Breast epithelium (tissue), 4 donors: ENCODE data around the gene DTNB. TPM values are rescaled to one million over a fixed set of nuclear protein-coding genes. Genes with fewer than 3 reads are reported as not detected.

Experiments used
- DNase-seq, 2 donors: peaks; one replicate each; pipeline ENCODE4 v3.0.0-alpha.2; 2019; ENCODE audit warnings: low spot score in 2 of 2
- H3K27ac ChIP-seq, 2 donors: fragments of 200-600 bp; sonication (generic) in 1 of 2; one replicate each; pipeline ENCODE4 v1.5.1; 2016 to 2019; ENCODE audit warnings: mild to moderate bottlenecking in 1 of 2
- H3K27me3 ChIP-seq, 2 donors: fragments of 200-600 bp; sonication (generic) in 1 of 2; one replicate each; pipeline versions ENCODE4 v1.5.1 to v1.6.0; 2017 to 2019; ENCODE audit warnings: control low read depth in 1 of 2, mild to moderate bottlenecking in 1 of 2
- H3K36me3 ChIP-seq: fragments of 200-600 bp; one replicate; pipeline ENCODE4 v1.5.1; 2019
- H3K4me1 ChIP-seq, 2 donors: fragments of 200-600 bp; sonication (generic); one replicate each; pipeline ENCODE4 v1.5.1; 2016 to 2019; ENCODE audit warnings: control low read depth in 1 of 2
- H3K4me3 ChIP-seq, 3 donors: fragments of 200-600 bp; sonication (generic); 1 replicate in 2 of 3; 2 replicates in 1 of 3; pipeline ENCODE4 v1.5.1; 2016 to 2019; ENCODE audit warnings: mild to moderate bottlenecking in 3 of 3, moderate library complexity in 2 of 3
- H3K9me3 ChIP-seq, 2 donors: fragments of 200-600 bp; sonication (generic) in 1 of 2; one replicate each; pipeline ENCODE4 v1.5.1; 2016 to 2019; ENCODE audit warnings: control low read depth in 1 of 2
- POLR2A ChIP-seq: fragments of 450-650 bp; IDR thresholded peaks from one replicate; pipeline ENCODE4 v1.6.1; 2016; ENCODE audit warnings: antibody characterized with exemption, mild to moderate bottlenecking, moderate library complexity
- POLR2AphosphoS5 ChIP-seq, 3 donors: sonication (generic); formaldehyde crosslinking; IDR thresholded peaks; one replicate each; pipeline ENCODE4 v1.6.1; 2017; ENCODE audit warnings: antibody characterized with exemption in 3 of 3
- intact Hi-C: fragments of 100-400 bp; cut with DNase I; formaldehyde crosslinking; loops from one replicate; pipeline ENCODE4 v1.15.1; 2023; ENCODE audit warnings: low total_unique reads
- total RNA-seq, 3 donors: library from RNA; depleted of rRNA; stranded (reverse); fragments of >200 nt; gene quantifications; one replicate each; pipeline ENCODE4 v1.1.0, GENCODE V29; 2016
- TF ChIP-seq, protein P1 (sequence below), 3 donors: fragments of 450-650 bp; IDR thresholded peaks; one replicate each; pipeline ENCODE4 v1.5.1; 2016 to 2017; ENCODE audit warnings: antibody characterized with exemption in 3 of 3, mild to moderate bottlenecking in 3 of 3, moderate library complexity in 3 of 3

Gene DTNB
- total RNA-seq, 3 donors from 2014 or later: 7.8 to 63.4 (median 44.9) TPM

DNA sequence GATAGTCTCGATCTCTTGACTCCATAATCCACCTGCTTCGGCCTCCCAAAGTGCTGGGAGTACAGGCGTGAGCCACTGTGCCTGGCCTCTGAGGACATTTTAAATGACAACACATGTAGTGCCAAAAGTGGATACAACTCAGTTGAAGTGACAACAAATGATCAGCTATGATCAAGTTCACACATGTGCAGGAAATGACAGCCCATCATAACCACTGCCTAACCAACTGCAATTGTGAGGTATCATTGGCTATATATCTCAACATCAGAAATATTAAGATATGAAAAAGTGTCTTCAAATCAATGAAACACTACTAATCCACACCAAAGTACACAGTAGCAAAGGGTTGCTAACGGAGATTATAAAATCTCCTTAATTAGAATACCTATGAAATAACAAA is 84.8 kb downstream of the DTNB start:
- TF ChIP-seq, protein P1, sequence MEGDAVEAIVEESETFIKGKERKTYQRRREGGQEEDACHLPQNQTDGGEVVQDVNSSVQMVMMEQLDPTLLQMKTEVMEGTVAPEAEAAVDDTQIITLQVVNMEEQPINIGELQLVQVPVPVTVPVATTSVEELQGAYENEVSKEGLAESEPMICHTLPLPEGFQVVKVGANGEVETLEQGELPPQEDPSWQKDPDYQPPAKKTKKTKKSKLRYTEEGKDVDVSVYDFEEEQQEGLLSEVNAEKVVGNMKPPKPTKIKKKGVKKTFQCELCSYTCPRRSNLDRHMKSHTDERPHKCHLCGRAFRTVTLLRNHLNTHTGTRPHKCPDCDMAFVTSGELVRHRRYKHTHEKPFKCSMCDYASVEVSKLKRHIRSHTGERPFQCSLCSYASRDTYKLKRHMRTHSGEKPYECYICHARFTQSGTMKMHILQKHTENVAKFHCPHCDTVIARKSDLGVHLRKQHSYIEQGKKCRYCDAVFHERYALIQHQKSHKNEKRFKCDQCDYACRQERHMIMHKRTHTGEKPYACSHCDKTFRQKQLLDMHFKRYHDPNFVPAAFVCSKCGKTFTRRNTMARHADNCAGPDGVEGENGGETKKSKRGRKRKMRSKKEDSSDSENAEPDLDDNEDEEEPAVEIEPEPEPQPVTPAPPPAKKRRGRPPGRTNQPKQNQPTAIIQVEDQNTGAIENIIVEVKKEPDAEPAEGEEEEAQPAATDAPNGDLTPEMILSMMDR (IDR thresholded peaks at IDR 0.05): no peak
- TF ChIP-seq POLR2A (no peak), POLR2AphosphoS5 (IDR thresholded peaks at IDR 0.05) (no peak)
- intact Hi-C loops: no loop called here

DNA sequence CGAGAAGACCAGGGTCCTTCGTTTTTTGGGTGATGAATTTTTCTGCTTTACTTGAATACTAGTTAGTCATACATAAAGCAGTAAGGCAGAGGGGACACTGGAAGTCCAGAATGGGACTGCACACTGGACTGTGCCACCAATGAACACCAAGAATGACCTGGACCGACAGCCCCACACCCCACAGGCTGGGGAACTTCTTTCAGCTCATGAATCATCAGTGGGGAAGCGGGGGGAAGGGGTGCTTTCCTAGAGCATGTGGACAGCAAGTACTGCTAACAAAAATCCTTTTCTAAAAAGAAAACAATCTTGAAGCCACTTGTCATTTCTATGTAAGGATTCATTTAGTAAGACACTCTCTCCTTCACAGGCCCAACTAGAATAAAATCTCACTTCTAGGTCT is 86.0 kb downstream of the DTNB start:
- no peaks in the 10 kb centered on the region for H3K36me3 ChIP-seq
- no peak overlapping the region for H3K27ac ChIP-seq
- no peaks in the 10 kb centered on the region for H3K4me1 ChIP-seq
- TF ChIP-seq POLR2AphosphoS5 (IDR thresholded peaks at IDR 0.05) (no peak), POLR2A (no peak)
- TF ChIP-seq, protein P1 (IDR thresholded peaks at IDR 0.05): no peak
- intact Hi-C loops: no loop called here
- no peak for DNase-seq
- H3K9me3 ChIP-seq: no peaks in the 10 kb centered on the region
- no peaks in the 10 kb centered on the region for H3K27me3 ChIP-seq
- no peak overlapping the region for H3K4me3 ChIP-seq

More for the DNA sequence above, 84.8 kb downstream of the DTNB start:
- DNase-seq: no peak
- no peaks in the 10 kb centered on the region for H3K4me1 ChIP-seq
- H3K27me3 ChIP-seq: no peaks in the 10 kb centered on the region
- H3K36me3 ChIP-seq: no peaks in the 10 kb centered on the region
- H3K9me3 ChIP-seq: no peaks in the 10 kb centered on the region
- no peak overlapping the region for H3K4me3 ChIP-seq
- no peak overlapping the region for H3K27ac ChIP-seq

DNA sequence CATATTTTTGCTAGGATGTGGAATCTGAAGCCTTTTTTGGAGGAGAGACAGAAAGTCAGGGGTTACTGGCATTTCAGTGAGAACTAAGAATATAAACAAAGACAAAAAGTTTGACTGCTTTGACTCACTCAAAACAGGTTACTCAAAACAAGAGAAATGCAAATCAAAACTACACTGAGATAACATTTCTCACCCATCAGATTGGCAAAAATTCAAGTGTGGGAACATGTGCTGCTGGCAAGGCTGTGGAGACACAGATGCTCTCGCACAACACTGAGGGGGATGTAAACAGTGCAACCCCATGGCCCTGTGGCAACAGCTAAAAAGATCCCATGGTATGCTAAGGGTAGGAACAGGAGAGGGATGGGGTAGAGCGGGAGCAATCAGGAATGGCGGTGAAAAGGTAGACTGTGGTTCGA is 86.6 kb downstream of the DTNB start:
- H3K9me3 ChIP-seq: no peaks in the 10 kb centered on the region
- intact Hi-C loops: no loop called here
- H3K4me3 ChIP-seq: no peak overlapping the region
- no peak for DNase-seq
- TF ChIP-seq POLR2A: no peak
- no peak for TF ChIP-seq POLR2AphosphoS5 (IDR thresholded peaks at IDR 0.05)
- H3K27ac ChIP-seq: no peak overlapping the region
- H3K36me3 ChIP-seq: no peaks in the 10 kb centered on the region
- no peaks in the 10 kb centered on the region for H3K4me1 ChIP-seq
- H3K27me3 ChIP-seq: no peaks in the 10 kb centered on the region

DNA sequence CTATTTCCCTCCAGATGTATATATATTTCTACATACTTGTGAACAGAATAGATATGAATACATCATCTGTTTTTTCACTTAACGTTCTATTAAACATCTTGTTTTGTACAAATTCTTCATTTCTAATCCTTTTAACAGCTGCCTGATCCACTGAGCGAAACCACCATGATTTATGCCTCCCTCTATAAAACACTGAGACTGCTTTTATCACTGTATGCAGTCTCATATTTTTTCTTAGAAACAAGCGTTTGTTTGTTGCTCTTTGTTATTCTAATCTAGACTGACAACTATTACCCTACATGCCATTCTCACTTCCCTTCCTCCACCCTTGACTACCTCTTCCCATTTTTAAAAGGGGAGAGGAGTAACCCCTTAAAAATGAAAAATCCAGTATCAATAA is 88.2 kb downstream of the DTNB start:
- Histone ChIP-seq H3K4me3 (no peak overlapping the region), H3K9me3 (no peaks in the 10 kb centered on the region), H3K4me1 (no peaks in the 10 kb centered on the region), H3K36me3 (no peaks in the 10 kb centered on the region), H3K27ac (no peak overlapping the region), H3K27me3 (no peaks in the 10 kb centered on the region)
- DNase-seq: no peak
- TF ChIP-seq, protein P1 (IDR thresholded peaks at IDR 0.05): no peak
- TF ChIP-seq POLR2A (no peak), POLR2AphosphoS5 (IDR thresholded peaks at IDR 0.05) (no peak)
- intact Hi-C loops: no loop called here

DNA sequence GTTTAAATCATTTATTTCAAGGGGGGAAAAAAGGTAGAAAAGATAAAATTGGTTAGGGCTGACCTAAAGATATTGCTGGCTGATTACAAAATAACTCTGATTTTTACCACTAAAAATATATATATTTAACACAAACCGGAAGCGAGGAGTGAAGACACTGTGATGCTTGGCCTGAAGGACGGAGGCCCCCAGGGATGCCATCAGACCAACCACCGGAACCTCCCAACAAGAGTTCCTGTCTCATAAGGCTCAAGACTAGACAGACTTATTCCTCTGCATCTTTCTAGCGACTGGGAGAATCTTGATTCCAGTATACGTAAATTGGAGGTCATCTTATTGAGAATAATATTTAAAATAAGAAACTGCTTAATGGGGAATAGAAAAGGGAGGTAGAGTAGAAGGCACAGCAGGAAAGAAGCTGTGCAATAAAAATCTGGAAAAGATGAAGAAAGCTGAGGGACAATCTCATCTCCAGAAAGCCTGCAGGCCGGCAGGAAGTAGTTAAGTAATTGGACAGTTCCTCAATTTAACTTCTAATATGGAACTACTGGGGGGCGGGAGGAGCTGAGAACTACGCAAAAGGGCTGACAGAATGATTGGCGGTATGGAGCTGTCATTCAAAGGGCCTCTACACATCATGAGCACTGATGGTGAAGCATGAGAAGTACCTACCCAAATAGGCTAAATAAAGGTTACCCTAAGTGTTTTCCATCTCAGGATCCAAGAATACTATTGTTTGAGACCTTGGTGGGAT is 91.1 kb downstream of the DTNB start:
- TF ChIP-seq POLR2A (no peak), POLR2AphosphoS5 (IDR thresholded peaks at IDR 0.05) (no peak)
- TF ChIP-seq, protein P1 (IDR thresholded peaks at IDR 0.05): no peak
- intact Hi-C loops: no loop called here
- H3K9me3 ChIP-seq: no peaks in the 10 kb centered on the region
- H3K27me3 ChIP-seq: no peaks in the 10 kb centered on the region
- no peaks in the 10 kb centered on the region for H3K36me3 ChIP-seq
- no peak overlapping the region for H3K27ac ChIP-seq
- DNase-seq: no peak
- H3K4me3 ChIP-seq: no peak overlapping the region
- H3K4me1 ChIP-seq: no peaks in the 10 kb centered on the region
